ENCODE data around the gene SSH2.
"Not testable (repeated sequence)": the region's sequence is repeated elsewhere in the genome, so short reads cannot be mapped to it uniquely, and the experiment has no call there.

Gene SSH2

DNA sequence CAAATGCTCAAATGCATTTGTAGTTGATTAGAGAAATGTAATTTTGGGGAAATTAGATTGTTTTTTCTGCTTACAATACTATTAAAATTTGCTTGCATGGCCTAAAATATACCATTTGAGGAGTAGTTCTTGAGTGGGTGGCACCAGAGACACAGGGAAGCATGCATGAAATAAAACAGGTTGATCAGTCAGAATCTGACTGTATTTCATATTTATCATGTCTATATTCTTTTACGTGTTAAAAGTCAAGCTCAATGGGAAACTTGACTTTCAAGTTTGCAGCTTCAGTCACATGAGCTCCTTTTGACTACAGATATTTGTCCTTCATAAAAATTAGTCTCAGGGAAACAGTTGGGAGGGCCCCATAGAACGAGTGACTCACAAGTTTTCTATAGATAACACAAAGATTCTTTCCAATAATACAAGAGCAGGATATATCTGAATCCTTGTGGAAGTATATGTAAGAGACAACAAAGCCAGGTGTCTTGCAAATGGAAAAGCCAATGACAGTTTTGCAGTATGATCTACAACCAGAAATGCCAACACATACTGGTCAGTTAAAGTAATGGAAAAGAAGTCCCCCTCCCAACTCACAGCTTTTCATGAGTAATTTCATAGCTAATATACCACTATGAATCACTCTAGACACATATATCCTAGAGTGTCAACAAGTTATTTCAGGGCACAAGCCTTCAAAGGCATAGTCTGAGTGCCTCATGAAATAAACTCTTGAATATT, 265.1 kb downstream of the SSH2 start:
- Histone ChIP-seq H3K27ac (ENCODE audit: low read depth, low read length) (no peak overlapping the region), H3K9ac (ENCODE audit: low read depth in 1 of 2, low read length in 2 of 2) (no peak overlapping the region), H3K36me3 (ENCODE audit: control insufficient read depth in 1 of 2, insufficient read depth in 2 of 2, low read length in 2 of 2) (peaks cover 11 to 37% of the 10 kb centered on the region in 2 donors), H3K27me3 (ENCODE audit: control insufficient read depth in 1 of 2, insufficient read depth in 2 of 2, low read length in 2 of 2) (no peaks in the 10 kb centered on the region), H3K4me3 (ENCODE audit: low read depth in 1 of 2, low read length in 2 of 2) (no peak overlapping the region), H3K9me3 (ENCODE audit: control insufficient read depth in 1 of 2, low read length in 2 of 2) (no peaks in the 10 kb centered on the region), H3K4me1 (ENCODE audit: control insufficient read depth in 1 of 2, insufficient read depth in 2 of 2, low read length in 2 of 2) (peaks cover 0 to 10% of the 10 kb centered on the region in 2 donors)

DNA sequence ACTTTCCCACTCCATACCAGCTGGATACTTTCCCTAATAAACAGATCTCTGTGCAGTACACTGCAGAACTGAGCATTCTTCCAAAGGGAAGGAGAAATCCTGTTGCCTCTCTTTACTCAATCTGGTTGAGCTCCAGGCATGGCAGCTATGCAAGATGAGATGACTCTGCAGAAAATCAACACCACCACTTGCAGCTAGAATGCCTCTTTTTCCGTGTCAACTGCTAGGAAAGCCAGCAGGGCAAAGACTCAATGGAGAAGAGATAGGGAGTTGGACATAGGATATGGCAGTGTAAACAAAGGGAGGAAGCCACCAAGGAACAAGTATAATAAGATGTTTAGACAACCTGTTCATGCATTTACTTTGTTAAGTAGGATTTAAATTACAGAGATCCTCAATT, 266.9 kb downstream of the SSH2 start:
- Histone ChIP-seq H3K36me3 (ENCODE audit: control insufficient read depth in 1 of 2, insufficient read depth in 2 of 2, low read length in 2 of 2) (peaks cover 11 to 33% of the 10 kb centered on the region in 2 donors), H3K9ac (ENCODE audit: low read depth in 1 of 2, low read length in 2 of 2) (no peak overlapping the region), H3K27ac (ENCODE audit: low read depth, low read length) (no peak overlapping the region)

DNA sequence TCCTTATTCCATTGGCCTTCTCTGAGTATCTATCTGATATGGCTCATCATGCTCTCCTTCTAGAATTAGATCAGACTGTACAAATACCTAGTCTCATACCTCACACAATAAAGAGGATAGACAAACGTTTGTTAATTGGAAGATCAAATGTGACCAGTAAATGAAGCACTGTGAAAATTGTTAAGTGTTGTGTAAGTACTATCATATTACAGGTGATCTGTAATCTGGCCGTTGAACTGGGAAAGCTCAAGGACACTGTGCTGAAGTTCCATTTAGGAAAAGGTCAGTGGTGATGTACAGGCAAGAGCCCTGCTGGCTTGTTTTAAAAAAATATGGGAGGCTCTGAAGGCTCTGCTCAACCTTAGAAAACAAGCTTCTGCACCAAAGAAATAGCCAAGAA, 268.8 kb downstream of the SSH2 start:
- no peak overlapping the region for H3K4me3 ChIP-seq (ENCODE audit: low read depth in 1 of 2, low read length in 2 of 2)
- H3K9ac ChIP-seq (ENCODE audit: low read depth in 1 of 2, low read length in 2 of 2) = no peak overlapping the region
- H3K27ac ChIP-seq (ENCODE audit: low read depth, low read length) = no peak overlapping the region
- peaks cover 0 to 10% of the 10 kb centered on the region in 2 donors for H3K4me1 ChIP-seq (ENCODE audit: control insufficient read depth in 1 of 2, insufficient read depth in 2 of 2, low read length in 2 of 2)
- H3K9me3 ChIP-seq (ENCODE audit: control insufficient read depth in 1 of 2, low read length in 2 of 2) = no peaks in the 10 kb centered on the region
- H3K36me3 ChIP-seq (ENCODE audit: control insufficient read depth in 1 of 2, insufficient read depth in 2 of 2, low read length in 2 of 2) = peaks cover 9 to 18% of the 10 kb centered on the region in 2 donors
- H3K27me3 ChIP-seq (ENCODE audit: control insufficient read depth in 1 of 2, insufficient read depth in 2 of 2, low read length in 2 of 2) = no peaks in the 10 kb centered on the region

More for the DNA sequence above, 266.9 kb downstream of the SSH2 start:
- Histone ChIP-seq H3K27me3 (ENCODE audit: control insufficient read depth in 1 of 2, insufficient read depth in 2 of 2, low read length in 2 of 2) (no peaks in the 10 kb centered on the region), H3K4me1 (ENCODE audit: control insufficient read depth in 1 of 2, insufficient read depth in 2 of 2, low read length in 2 of 2) (peaks cover 0 to 10% of the 10 kb centered on the region in 2 donors), H3K9me3 (ENCODE audit: control insufficient read depth in 1 of 2, low read length in 2 of 2) (no peaks in the 10 kb centered on the region), H3K4me3 (ENCODE audit: low read depth in 1 of 2, low read length in 2 of 2) (no peak overlapping the region)

DNA sequence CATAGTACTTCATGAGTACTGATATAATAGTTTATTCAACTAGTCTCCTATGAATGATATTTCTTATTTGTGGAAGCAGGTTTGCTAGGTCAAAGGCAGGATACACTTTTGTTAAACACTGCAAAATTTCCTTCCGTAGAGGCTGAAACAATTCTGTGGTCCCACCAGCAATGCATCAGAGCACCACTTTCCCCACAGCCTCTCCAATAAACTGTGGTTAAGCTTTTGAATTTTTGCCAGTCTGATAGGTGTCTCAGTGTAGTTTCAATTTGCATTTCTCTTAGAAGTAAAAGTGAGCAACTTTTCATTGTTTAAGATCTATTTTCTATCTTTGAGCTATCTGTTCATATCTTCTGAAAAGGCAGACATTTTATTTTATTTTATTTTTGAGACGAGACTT, 270.9 kb downstream of the SSH2 start:
- Histone ChIP-seq H3K9me3 (ENCODE audit: control insufficient read depth in 1 of 2, low read length in 2 of 2) (no peaks in the 10 kb centered on the region), H3K27ac (ENCODE audit: low read depth, low read length) (no peak overlapping the region), H3K9ac (ENCODE audit: low read depth in 1 of 2, low read length in 2 of 2) (no peak overlapping the region), H3K27me3 (ENCODE audit: control insufficient read depth in 1 of 2, insufficient read depth in 2 of 2, low read length in 2 of 2) (no peaks in the 10 kb centered on the region), H3K36me3 (ENCODE audit: control insufficient read depth in 1 of 2, insufficient read depth in 2 of 2, low read length in 2 of 2) (peaks cover 16 to 17% of the 10 kb centered on the region in 2 donors), H3K4me1 (ENCODE audit: control insufficient read depth in 1 of 2, insufficient read depth in 2 of 2, low read length in 2 of 2) (no peaks in the 10 kb centered on the region), H3K4me3 (ENCODE audit: low read depth in 1 of 2, low read length in 2 of 2) (no peak overlapping the region)

DNA sequence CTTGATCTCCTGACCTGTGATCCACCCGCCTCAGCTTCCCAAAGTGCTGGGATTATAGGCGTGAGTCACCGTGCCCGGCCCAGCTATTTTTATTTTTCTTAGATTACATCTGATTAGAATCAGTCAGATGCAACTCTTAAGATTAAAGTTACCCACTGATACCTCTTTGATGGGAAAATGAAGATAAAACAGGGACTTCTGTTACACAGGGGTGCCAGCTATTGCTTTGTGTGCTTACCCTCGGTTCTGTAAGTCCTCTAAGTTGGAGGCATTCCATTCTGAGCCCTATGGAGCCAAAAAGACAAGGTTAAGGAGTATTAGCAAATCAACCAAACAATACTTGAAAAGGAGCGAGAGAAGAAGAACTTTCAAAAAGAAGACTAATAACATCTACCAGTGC, 274.7 kb downstream of the SSH2 start:
- Histone ChIP-seq H3K4me3 (ENCODE audit: low read depth in 1 of 2, low read length in 2 of 2) (no peak overlapping the region), H3K27ac (ENCODE audit: low read depth, low read length) (no peak overlapping the region), H3K9ac (ENCODE audit: low read depth in 1 of 2, low read length in 2 of 2) (no peak overlapping the region), H3K27me3 (ENCODE audit: control insufficient read depth in 1 of 2, insufficient read depth in 2 of 2, low read length in 2 of 2) (no peaks in the 10 kb centered on the region), H3K9me3 (ENCODE audit: control insufficient read depth in 1 of 2, low read length in 2 of 2) (no peaks in the 10 kb centered on the region), H3K36me3 (ENCODE audit: control insufficient read depth in 1 of 2, insufficient read depth in 2 of 2, low read length in 2 of 2) (peaks cover 8 to 11% of the 10 kb centered on the region in 2 donors), H3K4me1 (ENCODE audit: control insufficient read depth in 1 of 2, insufficient read depth in 2 of 2, low read length in 2 of 2) (no peaks in the 10 kb centered on the region)

DNA sequence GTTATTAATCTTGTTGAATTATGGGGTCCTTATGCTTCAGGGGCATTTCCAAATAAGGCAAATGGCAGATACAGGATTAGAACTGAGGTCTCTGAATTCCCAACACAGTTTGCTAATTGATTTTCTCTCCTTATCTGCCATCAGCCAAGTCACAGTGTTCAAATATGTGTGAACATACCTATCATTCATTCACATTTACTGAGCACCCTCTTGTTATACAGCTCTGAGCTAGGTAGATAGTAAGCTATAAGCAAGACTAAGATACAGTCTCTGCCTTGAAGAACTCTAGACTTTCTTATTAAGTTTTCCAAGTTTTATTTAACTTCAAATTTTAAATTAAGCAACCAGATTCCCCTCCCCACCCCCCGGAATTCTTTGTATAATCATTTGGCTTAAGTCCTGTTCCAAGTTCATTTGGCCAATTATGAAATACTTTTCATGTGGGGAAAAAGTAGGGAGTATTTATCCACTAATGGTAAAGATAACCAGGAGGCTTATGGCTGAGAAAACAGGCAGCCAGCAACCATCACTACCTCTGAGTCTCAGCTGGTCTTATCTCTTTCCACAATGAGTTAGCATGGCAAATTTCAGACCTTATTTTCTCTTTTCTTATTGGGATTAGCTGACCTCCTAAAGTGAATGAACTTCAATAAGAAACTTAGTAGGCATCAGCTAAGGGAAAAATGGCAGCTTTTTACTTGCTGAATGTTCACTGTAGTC, 275.9 kb downstream of the SSH2 start:
- Histone ChIP-seq H3K36me3 (ENCODE audit: control insufficient read depth in 1 of 2, insufficient read depth in 2 of 2, low read length in 2 of 2) (peaks cover 8 to 15% of the 10 kb centered on the region in 2 donors), H3K9ac (ENCODE audit: low read depth in 1 of 2, low read length in 2 of 2) (no peak overlapping the region), H3K27ac (ENCODE audit: low read depth, low read length) (no peak overlapping the region), H3K4me1 (ENCODE audit: control insufficient read depth in 1 of 2, insufficient read depth in 2 of 2, low read length in 2 of 2) (no peaks in the 10 kb centered on the region), H3K4me3 (ENCODE audit: low read depth in 1 of 2, low read length in 2 of 2) (no peak overlapping the region), H3K9me3 (ENCODE audit: control insufficient read depth in 1 of 2, low read length in 2 of 2) (no peaks in the 10 kb centered on the region), H3K27me3 (ENCODE audit: control insufficient read depth in 1 of 2, insufficient read depth in 2 of 2, low read length in 2 of 2) (no peaks in the 10 kb centered on the region)

DNA sequence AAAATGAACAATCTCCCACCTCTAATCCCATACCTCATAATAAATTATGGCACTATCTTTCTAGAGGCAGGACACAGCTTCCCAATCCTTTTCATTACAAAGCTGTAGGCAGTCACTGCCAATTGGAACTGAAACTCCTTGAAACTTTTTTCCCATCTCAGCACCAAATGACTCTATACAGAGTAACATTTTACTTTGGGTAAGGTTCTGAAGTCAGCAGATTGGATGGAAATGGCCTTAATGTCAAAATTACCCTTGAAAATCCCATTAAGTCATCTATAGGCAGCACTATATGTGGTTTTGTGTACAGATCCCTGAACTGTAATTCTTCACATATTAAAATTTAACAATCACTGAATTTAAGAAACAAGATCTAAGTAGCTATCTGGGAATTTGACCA, 277.1 kb downstream of the SSH2 start:
- no peak overlapping the region for H3K4me3 ChIP-seq (ENCODE audit: low read depth in 1 of 2, low read length in 2 of 2)
- H3K9ac ChIP-seq (ENCODE audit: low read depth in 1 of 2, low read length in 2 of 2) = no peak overlapping the region
- H3K9me3 ChIP-seq (ENCODE audit: control insufficient read depth in 1 of 2, low read length in 2 of 2) = no peaks in the 10 kb centered on the region
- peaks cover 8 to 20% of the 10 kb centered on the region in 2 donors for H3K36me3 ChIP-seq (ENCODE audit: control insufficient read depth in 1 of 2, insufficient read depth in 2 of 2, low read length in 2 of 2)
- no peaks in the 10 kb centered on the region for H3K4me1 ChIP-seq (ENCODE audit: control insufficient read depth in 1 of 2, insufficient read depth in 2 of 2, low read length in 2 of 2)
- H3K27ac ChIP-seq (ENCODE audit: low read depth, low read length) = no peak overlapping the region
- no peaks in the 10 kb centered on the region for H3K27me3 ChIP-seq (ENCODE audit: control insufficient read depth in 1 of 2, insufficient read depth in 2 of 2, low read length in 2 of 2)

DNA sequence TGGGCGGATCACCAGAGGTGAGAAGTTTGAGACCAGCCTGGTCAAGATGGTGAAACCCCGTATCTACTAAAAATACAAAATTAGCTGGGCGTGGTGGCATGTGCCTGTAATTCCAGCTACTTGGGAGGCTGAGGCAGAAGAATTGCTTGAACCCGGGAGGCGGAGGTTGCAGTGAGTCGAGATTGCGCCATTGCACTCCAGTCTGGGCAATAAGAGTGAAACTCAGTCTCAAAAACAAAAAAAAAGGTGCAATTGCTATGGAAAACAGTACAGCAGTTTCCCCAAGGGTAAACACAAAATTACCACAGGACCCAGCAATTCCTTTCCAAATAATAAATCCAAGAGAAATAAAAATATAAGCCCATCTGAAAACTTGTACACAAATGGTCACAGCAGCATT, 278.1 kb downstream of the SSH2 start:
- H3K4me1 ChIP-seq (ENCODE audit: control insufficient read depth in 1 of 2, insufficient read depth in 2 of 2, low read length in 2 of 2); H3K27me3 ChIP-seq (ENCODE audit: control insufficient read depth in 1 of 2, insufficient read depth in 2 of 2, low read length in 2 of 2); H3K9me3 ChIP-seq (ENCODE audit: control insufficient read depth in 1 of 2, low read length in 2 of 2); H3K9ac ChIP-seq (ENCODE audit: low read depth in 1 of 2, low read length in 2 of 2); H3K27ac ChIP-seq (ENCODE audit: low read depth, low read length); H3K4me3 ChIP-seq (ENCODE audit: low read depth in 1 of 2, low read length in 2 of 2): not testable (repeated sequence)
- peaks cover 8 to 22% of the 10 kb centered on the region in 2 donors for H3K36me3 ChIP-seq (ENCODE audit: control insufficient read depth in 1 of 2, insufficient read depth in 2 of 2, low read length in 2 of 2)

DNA sequence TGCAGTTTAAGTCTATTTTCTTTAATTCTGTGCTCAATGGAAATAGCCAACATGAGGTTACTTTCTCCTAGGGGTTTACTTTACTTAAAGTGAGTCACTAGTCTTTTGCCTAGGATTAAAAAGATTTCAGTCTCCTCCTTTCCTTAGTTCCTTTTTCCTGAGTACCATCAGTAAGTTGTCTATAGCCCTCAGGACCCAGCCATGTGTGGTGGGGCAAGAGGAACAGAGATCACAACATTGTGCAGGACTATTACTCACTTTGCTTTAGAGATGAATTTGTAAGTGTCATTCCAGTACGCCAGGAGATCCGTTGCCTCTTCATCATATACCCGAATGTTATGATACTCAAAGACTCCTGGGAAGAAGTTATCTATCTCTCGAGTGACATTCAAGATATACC, 279.6 kb downstream of the SSH2 start:
- H3K36me3 ChIP-seq (ENCODE audit: control insufficient read depth in 1 of 2, insufficient read depth in 2 of 2, low read length in 2 of 2) = peaks cover 2 to 21% of the 10 kb centered on the region in 2 donors
- no peaks in the 10 kb centered on the region for H3K9me3 ChIP-seq (ENCODE audit: control insufficient read depth in 1 of 2, low read length in 2 of 2)
- no peaks in the 10 kb centered on the region for H3K4me1 ChIP-seq (ENCODE audit: control insufficient read depth in 1 of 2, insufficient read depth in 2 of 2, low read length in 2 of 2)
- no peak overlapping the region for H3K27ac ChIP-seq (ENCODE audit: low read depth, low read length)
- H3K4me3 ChIP-seq (ENCODE audit: low read depth in 1 of 2, low read length in 2 of 2) = no peak overlapping the region
- H3K27me3 ChIP-seq (ENCODE audit: control insufficient read depth in 1 of 2, insufficient read depth in 2 of 2, low read length in 2 of 2) = no peaks in the 10 kb centered on the region
- no peak overlapping the region for H3K9ac ChIP-seq (ENCODE audit: low read depth in 1 of 2, low read length in 2 of 2)

DNA sequence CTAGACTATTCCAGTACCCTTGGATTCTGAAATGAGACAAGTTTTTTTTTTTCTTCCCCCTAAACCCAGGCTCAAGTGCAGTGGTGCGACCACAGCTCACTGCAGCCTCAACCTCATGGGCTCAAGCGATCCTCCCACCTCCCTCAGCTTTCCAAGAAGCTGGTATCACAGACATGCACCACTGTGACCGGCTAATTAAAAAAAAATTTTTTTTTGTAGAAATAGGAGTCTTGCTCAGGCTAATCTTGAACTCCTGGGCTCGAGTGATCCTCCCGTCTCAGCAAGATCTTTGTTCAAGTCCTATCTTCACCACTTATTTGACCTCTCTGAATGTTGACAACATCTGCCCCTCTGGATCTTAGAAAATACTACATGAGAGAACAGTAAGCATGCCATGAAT, 280.7 kb downstream of the SSH2 start:
- H3K27ac ChIP-seq (ENCODE audit: low read depth, low read length) = no peak overlapping the region
- H3K9me3 ChIP-seq (ENCODE audit: control insufficient read depth in 1 of 2, low read length in 2 of 2) = no peaks in the 10 kb centered on the region
- H3K9ac ChIP-seq (ENCODE audit: low read depth in 1 of 2, low read length in 2 of 2) = no peak overlapping the region
- H3K4me3 ChIP-seq (ENCODE audit: low read depth in 1 of 2, low read length in 2 of 2) = no peak overlapping the region
- H3K27me3 ChIP-seq (ENCODE audit: control insufficient read depth in 1 of 2, insufficient read depth in 2 of 2, low read length in 2 of 2) = no peaks in the 10 kb centered on the region
- H3K4me1 ChIP-seq (ENCODE audit: control insufficient read depth in 1 of 2, insufficient read depth in 2 of 2, low read length in 2 of 2) = peaks cover 0 to 4% of the 10 kb centered on the region in 2 donors
- H3K36me3 ChIP-seq (ENCODE audit: control insufficient read depth in 1 of 2, insufficient read depth in 2 of 2, low read length in 2 of 2) = peaks cover 4 to 18% of the 10 kb centered on the region in 2 donors

Data from duodenal mucosa (tissue), 2 donors.